CD4-positive, alpha-beta T cell treated with Interleukin-15 for 1 hour (primary cell): ENCODE data around the gene CALCR.

Source experiments
- DNase-seq: peaks from one replicate; pipeline ENCODE4 v3.0.0-alpha.2; 2020

The CALCR gene

DNA sequence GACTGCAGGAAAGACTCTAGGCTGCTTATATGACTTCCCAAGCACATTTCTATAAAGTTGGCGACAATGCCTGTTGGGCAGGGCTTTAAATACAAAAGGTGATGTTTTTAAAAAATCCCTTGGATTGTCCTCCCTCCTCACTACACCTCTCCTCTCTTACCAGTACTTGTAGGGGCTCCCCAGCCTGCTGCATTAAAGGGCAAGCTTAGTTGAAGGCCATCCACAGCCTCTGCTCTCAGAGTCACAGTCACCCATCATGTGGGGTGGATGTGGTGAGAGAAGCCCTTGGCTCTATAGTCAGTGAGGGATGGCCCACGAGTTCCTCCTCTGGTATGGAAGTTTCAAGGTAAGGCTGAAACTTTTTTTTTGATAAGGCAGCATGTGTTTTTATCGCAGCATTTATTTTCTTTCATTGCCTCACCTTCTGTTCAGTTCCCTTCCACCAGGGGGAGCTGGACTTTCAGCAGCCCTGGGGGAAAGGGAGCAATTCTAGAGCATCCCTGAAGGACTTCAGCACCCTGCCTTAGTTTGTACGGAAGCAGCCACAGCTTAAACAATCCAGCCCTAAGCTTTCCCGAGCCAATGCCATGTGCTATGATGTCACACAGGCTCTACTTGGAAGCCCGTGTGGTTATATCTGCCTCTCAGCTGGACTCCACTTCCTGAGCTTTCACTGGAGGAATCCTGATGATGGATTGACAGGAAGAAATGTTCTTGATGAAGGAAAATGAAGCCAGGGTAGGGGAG lies 131.9 kb downstream of the CALCR start:
- no peak for DNase-seq

DNA sequence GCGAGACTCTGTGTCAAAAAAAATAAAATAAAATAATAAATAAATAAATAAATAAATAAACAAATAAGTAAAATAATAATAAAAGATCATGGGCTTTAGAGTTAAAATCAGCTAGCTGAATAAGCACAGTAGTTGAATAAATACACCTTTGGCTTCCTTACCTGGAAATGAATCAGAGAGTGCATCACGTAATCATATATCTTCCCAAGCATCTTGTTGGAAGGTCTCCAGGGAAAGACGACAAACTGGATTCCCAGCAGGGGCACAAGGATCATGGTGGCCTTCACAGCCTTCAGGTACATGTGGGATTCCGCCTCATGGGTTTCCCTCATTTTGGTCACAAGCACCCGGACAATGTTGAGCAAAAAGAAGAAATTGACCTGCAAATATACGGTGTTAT lies 138.7 kb downstream of the CALCR start:
- DNase-seq, result no peak

DNA sequence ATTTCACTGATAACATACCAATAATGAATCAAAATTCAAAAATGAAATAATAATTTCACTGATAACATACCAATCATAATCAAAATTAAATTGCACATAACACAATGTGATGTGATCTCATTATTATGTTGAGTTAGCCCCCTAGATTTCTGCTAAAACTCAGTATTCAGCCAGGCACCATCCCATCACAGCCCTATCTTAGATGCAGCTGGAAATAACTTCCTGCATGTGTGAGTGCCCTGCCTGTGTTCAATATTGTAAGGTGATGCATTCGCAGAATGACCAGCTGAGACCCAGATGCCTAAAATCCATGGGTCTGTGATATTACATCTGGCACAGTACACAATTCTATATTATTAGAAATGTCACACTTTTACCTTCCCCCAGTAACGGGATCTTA lies 142.4 kb downstream of the CALCR start:
- no peak for DNase-seq

DNA sequence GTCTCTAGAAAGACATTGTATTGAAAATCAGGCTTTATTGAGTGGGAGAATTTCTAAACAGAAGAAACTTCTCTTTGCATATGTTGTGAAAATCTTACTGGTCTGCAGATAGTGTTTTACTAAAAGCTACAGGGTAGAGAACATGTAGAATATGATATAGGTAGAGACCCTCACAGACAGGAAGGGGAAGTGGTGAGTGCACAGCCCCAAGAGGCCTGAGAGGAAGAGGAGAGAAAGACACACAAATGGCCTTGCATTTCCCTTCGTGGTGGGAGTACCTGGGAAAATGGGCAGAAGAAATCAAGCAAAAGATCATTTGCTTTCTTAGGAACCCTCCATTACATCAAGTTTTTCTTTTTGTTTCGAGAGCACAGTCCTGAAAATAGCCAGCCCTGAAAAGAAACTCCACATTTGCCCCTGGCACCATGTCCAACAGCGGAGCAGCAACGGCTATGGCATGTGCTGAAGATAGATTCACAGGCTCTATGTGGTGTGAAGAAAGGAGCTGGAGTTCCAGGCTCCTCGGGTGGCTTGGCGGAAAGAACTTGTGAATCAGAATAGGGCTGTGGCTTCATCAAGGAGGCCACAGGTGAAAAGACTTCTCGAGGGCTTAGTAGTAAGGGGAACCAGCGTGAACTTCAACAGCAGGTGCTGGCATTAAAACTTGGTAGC lies 143.5 kb downstream of the CALCR start:
- no peak for DNase-seq

DNA sequence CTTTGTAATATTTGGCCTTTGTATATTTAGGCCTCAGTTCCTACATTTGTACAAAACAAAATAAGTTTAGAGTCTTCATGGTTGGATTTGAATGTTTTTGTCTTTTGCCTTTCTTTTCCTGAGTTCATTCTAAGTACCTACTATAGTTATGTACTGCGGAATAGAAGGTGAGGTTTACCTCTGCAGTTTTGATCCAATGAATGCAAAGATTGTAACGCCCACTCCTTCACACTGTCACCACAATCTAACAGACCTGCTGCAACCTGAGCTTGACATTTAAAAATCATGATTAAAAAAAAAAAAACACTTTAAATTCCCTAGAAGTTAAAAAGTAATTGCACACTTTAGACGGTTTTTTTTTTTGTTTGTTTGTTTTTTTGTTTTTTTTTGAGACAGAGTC lies 145.0 kb downstream of the CALCR start:
- no peak for DNase-seq

DNA sequence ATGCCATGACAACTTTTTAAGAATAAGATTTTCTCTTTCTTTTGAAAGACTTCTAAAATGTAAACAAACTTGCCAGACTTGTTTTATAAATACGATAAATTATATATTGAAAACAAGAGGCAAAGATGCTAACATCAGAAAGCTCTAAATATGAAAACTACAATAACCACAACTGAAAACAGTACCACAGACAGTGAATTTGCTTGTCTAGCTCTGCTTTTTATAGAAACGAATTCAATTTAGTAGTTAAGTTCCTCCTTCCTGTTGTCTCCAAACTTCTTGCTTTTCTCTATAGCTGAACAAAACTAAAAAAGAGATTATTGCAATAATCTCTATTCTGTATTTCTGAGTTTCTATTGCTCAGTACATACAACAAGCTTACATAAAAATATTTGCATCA lies 147.4 kb downstream of the CALCR start:
- DNase-seq, result no peak

DNA sequence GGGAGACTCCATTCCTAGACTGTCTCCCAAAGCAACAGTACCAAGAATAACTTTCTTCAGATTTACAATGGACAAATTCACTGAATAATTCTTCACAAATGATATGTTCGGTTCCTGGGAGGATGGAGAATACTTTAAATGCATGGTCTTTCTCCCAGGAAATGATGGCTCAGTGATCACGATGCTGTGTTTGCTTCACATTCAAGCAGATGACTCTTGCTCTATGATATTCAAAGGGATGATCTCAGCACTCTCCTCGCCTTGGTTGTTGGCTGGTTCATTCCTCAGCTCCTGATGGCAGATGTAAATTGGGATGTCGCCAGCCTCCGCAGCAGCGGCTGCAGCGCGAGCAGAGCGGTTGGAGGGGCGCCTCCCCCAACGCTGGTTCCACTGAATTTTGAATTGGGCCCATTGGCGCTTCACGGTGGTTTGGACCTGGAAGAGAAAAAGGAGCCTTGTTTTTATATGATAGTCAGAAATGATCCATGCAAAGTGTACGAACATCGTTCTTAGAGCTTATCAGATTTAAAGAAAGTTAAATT lies 148.3 kb downstream of the CALCR start:
- no peak for DNase-seq

DNA sequence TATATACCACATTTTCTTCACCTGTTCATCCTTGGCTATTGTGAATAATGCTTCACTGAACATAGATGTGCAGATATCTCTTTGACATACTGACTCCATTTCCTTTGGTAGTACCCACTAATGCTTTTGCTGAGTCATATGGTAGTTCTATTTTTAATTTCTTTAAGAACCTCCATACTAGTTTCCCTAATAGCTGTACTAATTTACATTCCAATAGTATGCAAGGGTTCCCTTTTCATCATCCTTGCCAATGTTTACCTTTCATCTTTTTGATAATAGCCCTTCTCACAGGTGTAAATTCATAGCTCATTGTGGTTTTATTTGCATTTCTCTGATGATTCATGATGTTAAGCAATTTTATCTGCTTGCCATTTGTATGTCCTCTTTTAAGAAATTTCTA lies 159.9 kb downstream of the CALCR start:
- DNase-seq, result no peak

DNA sequence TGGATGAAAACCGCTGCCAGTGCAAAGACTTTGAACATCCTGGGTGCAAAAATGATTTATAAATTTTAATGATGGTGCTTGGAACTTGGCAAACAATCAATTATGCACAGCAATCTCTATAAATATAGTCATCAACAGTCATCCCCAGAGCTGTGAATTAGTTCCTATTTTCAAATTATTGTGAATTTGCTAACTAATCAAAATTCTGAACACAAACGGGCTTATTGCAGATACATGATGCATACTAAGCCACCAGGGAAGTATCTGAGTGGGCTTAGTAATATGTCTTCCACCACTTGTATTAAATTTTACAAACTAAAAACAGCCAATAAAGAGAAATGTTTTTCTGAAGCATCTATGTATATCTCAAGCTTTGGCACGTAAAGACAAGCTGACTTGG lies 165.2 kb downstream of the CALCR start:
- DNase-seq, result no peak

DNA sequence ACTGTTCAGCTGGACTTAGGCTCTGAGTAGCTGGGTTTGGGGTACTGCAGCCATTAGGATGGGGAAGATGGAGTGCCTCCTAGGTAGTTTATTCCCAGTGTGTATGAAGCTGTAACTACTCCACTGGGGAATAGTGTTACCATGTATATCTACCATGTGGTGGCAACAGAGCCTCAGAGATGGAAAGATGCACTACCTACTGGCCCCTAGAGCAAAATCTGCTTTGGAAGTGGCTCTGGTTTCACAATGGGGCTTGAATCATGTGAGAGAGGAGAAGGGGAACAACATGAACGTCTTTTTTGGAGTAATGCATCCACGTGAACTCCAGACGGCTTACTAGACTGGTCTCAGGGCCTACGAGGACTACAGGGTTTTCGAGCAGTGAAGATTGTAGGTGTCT lies 167.3 kb downstream of the CALCR start:
- DNase-seq, result no peak

DNA sequence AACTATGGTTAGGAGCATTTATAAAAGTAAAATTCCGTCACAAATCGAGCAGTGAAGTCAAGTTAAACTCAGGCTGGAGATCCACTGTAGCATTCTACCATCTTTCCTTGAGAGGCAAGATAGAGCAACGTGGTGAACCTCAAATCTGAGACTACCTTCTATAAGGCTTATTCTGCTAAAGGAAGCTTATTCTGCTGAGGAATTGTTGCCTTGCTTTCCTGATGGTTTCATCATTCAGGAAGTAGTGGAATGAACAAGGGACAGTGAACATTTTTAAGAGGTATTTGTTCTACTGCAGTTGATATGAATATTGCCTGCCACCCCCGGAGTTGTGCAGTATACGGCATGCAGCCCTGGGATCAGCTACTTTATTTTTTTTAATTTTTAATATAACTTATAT lies 171.6 kb downstream of the CALCR start:
- DNase-seq, result no peak

DNA sequence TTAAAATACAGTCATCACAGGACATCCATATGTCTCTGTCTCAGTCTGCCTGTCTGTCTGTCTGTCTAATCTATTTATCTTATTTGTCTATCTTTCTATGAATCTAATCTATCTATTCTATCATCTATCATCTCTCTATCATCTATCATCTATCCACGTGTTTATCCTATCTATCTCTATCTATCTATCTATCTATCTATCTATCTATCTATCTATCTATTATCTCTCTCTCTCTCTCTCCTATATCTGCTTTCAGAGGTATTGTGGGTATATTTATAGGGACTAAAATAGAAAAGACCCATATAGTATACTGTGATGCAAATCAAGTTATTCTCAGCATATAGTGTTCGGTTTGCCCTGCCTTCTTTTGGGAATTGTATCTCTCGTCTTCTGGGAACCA lies 174.9 kb downstream of the CALCR start:
- DNase-seq, result no peak

DNA sequence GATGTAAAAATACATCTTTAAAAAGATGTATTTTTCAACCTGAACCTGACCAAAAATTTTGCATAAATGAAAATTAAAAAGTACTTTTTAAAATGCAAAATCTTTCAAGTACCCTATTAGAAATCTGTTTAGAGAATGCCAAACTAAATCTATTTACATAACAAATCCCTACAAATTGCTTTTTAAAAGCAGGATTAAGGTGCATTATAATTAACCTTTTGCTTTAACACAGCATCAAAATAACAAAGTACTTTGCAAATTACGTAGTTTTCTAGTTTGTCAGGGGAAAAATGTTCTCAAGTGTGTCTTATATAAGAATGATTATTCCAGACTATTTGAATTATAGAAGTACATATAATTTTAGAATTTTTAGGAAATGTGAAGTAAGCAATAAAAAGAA lies 181.5 kb downstream of the CALCR start:
- no peak for DNase-seq

DNA sequence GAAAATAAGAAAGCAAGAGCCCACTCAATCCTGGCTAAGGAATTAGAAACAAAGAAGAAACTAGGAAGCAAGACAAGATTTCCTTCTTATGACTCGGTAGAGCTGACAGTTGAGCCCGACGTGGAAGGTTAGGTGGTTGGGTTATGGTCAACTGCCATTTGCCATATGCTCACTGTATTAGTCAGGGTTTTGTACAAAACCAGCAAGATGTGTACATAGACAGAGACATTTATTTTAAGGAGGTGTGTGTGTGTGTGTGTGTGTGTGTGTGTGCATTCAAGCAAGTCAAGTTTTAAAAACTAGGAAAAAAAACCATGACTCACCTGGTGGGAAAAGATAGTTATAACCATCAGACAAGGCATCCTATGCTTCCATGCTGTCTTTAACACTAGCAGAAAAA lies 183.9 kb downstream of the CALCR start:
- no peak for DNase-seq

DNA sequence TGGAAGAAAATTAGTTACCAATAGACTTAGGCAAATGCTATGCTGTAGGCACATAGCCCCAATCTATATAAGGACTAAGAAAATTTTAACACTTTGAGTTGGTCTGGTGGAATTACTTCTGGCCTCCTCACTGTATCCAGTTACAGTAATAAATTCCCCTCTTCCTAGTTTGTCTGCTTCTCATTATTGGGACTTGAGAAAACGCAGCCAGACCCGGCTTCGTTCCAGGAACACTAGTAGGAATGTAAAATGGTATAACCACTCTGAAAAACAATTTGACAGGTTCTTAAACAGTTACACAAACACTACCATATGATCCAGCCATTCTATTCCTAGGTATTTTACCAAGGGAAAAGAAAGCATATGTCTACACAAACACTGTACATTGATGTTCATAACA lies 192.2 kb downstream of the CALCR start:
- DNase-seq, result no peak

DNA sequence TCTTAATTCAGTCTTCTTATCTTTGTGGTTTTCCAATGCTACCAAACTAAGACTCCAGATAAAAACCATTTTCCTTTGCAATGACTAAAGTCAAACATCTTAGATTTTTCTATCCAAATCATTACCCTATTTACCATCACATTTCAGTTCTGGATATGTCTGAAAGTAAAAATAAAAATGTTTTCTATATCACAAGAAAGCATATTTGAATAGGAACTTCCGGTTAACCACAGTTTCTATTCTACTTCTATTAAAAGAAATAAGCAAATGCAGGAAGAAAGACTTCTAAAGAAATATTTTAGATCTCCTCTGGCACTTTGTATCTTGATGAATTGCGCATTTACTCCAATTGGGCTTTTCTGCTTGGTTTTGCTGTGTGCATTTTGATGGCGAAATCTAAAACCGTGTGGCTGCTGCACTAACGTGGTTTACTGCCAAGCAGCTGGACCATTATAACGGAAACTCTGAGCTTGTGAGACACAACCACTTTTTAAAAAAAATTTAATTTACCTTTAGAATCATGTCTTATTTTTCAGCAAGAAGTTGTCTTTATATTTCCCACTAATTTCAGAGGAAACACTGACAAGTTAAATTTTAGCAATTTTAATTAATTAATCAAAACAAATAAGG lies 196.3 kb downstream of the CALCR start:
- no peak for DNase-seq

DNA sequence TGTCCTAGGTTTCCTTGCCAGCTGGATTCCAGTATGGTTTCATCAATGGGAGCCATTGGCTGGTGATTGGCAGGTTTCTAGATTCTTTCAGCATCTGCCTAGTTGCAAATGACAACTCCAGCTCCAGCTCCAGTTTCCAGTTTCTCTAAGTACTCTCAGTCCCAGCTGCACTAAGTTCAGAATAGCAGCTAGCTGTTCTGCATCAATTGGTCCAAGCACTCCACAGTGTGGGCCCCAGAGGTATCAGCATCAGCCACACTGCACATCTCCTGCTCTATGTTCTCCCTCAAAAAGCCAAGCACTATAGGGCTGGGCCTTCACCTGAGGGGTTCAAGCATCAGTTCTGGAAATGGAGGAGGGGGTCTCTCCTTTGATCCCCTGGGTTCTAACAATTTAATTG lies 198.9 kb downstream of the CALCR start:
- no peak for DNase-seq
